Measurements from ENCODE around the gene ZCCHC2.

Gene ZCCHC2

GRCh38 chr18:62522504-62523254 is at the start of gene ZCCHC2:
TSS of gene ZCCHC2 (plus strand) at chr18:62523025. CDS start at chr18:62523425, 400 bp downstream.
- peak; percentile 80 for DNase-seq

DNA sequence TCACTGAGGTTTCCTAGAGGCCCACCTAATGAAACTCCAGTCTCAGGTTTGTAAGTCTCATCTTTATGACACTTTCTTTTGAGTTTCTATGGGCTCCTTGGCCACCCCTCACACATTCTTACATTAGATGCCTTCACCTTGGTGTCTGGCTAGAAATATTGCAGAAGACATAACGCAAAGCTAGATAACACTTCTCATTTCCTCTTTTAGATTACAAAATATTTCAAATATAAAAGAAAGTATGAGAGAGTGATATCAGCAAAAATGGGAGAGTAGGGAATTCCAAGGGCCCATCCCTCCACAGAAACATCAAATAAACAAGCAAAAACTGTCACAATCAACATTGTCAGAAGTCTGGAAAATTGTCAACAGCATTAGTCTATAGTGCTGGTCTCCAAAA is 43.3 kb upstream of the ZCCHC2 start:
- DNase-seq = no peak

GRCh38 chr18:62480927-62481326 is 41.9 kb upstream of the ZCCHC2 start:
- DNase-seq = no peak

GRCh38 chr18:62484941-62485340 is 37.9 kb upstream of the ZCCHC2 start:
- DNase-seq = no peak

- DNase-seq = no peak
Observed at GRCh38 chr18:62485684-62486083, 37.1 kb upstream of the ZCCHC2 start.

DNA sequence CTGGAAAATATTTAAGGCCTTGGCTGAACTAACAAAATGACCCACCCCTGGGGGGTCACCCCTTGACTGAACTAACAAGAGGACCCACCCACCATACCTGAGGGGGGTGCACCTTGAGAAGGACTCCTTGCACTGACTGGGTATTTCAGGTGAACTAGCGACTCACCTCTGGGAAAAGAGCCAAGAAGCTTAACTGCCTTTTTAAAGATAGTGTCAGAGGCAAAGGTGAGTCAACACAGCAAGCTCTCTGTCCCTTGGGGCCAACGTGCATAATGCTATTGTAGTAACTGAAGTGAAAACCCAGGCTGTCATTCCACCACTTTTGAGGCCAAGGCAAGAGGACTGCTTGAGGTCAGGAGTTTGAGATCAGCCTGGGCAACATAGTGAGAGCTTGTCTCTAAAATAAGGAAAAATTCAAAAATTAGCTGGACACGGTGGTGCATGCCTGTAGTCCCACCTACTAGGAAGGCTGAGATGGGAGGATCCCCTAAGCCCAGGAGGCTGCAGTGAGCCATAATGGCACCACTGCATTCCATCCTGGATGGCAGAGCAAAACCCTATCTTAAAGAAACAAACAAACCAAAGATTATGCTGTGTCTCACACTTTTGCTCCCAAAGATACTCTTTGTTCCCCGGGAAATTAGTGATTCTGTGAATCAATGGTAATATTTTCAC is 36.4 kb upstream of the ZCCHC2 start:
- peak; percentile 53 for DNase-seq

GRCh38 chr18:62487161-62487560 is 35.7 kb upstream of the ZCCHC2 start:
- DNase-seq = no peak

DNA sequence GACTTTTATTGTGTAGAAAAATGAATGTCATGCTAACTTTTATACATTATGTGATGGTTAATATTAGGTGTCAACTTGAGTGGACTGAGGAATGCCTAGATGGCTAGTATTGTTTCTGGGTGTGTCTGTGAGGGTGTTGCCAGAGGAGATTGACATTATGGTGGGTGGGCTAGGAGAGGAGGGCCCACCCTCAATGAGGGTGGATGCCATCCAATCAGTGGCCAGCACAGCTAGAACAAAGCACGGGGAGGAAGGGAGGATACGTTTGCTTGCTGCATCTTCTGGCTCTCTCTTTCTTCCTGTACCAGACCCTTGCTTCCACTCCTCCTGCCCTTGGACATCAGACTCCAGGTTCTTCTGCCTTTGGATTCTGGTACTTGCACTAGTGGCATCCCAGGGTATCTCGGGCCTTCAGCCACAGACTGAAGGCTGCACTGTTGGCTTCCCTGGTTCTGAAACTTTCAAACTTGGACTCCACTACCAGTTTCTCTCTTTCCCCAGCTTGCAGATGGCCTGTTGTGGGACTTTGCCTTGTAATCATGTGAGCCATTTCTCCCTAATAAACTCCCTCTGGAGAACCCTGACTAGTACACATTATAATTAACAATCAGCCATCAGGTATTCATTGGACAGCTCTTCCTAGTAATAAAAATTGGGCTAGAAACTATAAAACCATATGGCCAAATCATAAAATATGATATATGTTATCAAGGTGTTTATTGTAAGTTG is 31.7 kb upstream of the ZCCHC2 start:
- DNase-seq = no peak

- DNase-seq = no peak
Observed at GRCh38 chr18:62493033-62493862, 29.6 kb upstream of the ZCCHC2 start.

GRCh38 chr18:62494764-62495163 is 28.1 kb upstream of the ZCCHC2 start:
- no peak for DNase-seq

DNA sequence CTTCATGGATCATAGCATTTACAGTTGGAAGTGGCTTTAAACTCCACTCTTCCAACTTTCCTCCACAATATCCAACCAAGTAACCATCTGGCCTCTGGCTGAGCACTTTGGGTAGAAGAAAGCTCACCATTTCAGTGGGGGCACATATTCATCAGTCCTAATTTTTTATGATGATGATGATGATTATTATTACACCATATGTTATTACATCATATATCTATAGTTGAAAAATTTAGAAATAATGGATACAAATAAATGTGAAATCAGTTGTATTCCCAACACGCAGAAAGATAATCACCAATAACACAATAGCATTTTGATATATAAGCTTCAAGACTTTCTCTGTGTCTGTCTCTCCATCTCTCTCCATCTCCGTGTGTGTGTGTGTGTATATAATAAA is 26.6 kb upstream of the ZCCHC2 start:
- no peak for DNase-seq

GRCh38 chr18:62497190-62497772 is 25.5 kb upstream of the ZCCHC2 start:
- DNase-seq = no peak

DNA sequence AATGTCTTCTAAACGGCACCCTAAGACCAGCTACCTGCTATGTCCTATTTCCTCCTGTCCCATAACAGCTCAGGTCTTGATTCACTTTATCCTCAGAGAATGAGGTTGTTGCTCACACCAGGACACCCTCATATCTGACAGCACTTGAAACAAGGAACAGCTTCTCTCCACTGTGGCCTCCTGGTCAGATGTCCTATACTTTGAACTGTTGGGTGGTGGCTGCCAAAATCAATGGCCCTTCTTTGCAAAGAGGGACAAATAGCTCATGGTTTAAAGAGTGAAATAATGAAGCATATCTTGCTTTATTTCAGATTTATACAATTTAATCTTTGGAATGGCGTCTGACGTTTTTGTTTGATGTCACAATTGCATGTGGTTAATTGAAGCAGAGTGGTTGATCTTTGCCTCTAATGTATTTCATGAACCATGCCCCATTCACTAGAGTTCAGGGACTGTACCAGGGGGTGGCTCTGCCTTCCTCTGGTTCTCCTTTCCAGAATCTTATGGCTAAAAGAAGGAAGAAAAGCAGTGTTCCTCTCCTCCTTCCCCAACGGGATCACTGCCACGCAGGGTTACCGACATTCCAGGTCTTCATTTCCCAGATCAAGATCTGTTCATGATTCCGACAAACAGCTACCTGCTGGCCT is 24.1 kb upstream of the ZCCHC2 start:
- DNase-seq = no peak

DNA sequence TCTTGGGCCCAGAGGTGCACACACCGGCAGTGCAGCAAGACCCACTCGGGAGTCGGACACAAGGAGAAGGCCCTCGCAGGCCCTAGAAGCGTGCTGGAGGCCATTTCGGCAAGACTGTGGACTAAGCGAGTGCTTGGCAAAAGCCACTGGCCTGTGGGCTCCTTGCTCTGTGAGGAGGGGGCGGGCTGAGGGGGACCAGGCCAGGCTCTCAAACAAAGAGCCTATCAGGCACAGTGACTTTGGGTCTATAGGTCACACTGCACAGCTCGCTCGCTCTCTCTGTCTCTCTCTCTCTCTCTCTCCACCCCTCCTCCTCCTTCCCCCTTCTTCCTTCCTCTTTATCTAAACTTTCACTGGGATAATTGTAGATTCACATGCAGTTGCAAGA is 23.6 kb upstream of the ZCCHC2 start:
- no peak for DNase-seq

- no peak for DNase-seq
Observed at GRCh38 chr18:62500174-62500573, 22.7 kb upstream of the ZCCHC2 start.

DNA sequence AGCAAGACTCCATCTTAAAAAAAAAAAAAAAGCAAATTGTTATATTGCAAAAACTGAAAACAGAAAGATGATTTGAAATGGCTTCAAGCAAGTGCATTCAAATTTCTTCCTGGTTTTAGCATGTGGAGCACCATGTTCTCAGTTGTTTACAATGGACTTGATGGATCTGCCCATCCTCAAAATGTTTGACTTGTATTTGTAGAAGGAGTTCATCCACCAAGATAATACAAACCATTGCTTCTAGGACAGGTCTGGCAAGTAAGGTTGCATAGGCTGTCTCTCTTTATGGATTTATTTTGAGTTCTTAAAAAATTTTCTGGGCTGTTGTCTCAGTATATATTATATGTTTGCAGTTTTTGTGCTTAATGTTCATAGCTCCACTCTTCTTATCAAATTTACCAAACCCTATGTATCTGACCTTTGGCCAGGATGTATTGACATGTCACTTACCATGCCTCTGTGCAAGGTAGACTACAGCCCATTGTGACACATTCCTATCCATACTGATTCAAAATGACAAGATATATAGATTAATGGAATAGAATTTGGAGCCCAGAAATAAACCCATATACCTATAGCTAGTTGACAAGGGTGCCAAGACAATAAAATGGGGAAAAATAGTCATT is 21.7 kb upstream of the ZCCHC2 start:
- DNase-seq = no peak

- DNase-seq = no peak
Observed at GRCh38 chr18:62505669-62506494, 16.9 kb upstream of the ZCCHC2 start.

- no peak for DNase-seq
Observed at GRCh38 chr18:62506495-62507143, 16.2 kb upstream of the ZCCHC2 start.

DNA sequence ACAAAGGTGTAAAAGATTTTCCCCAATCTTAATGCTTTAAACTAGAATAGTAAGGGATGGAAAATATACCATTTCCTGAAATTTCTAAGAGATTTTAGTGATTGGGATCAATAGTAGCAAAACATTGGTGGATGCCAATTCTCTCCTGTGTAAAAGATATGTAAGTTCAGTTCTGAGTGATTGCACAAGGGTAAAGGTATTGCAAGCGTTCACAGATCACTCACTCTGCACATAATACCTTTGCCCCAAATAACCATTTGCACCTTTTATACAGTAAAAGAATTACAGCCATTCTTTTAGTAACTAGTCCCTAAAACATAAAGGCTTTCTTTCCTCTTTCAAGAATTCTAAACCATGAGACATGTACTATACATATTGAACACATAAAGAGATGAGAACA is 13.0 kb upstream of the ZCCHC2 start:
- no peak for DNase-seq

DNA sequence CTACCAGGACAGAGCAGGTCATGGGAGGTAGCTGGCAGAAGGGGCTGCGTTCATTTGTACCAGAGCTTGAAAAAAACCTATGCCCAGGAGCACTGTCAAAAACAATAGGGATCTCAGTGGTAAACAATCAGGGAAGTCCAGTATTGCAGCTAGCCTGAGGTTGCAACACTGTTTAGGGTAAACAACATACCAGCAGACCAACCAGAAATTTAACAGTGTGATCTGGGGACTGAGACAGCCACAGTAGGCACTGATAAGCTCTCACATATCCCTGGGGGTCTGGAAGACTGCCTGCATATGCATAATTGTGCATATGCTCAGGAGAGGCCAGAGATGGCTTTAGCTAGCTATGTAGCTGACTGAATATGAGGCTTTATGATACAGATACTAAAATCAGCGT is 12.0 kb upstream of the ZCCHC2 start:
- no peak for DNase-seq
